Measurements from ENCODE around the gene MYO1A.
"Not testable (repeated sequence)": the region's sequence is repeated elsewhere in the genome, so short reads cannot be mapped to it uniquely, and the experiment has no call there.

DNA sequence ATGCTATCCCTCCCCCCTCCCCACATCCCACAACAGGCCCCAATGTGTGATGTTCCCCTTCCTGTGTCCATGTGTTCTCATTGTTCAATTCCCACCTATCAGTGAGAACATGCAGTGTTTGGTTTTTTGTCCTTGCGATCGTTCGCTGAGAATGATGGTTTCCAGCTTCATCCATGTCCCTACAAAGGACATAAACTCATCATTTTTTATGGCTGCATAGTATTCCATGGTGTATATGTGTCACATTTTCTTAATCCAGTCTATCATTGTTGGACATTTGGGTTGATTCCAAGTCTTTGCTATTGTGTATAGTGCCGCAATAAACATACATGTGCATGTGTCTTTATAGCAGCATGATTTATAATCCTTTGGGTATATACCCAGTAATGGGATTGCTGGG, 3.2 kb upstream of the MYO1A start:
- TF ChIP-seq, protein P1, sequence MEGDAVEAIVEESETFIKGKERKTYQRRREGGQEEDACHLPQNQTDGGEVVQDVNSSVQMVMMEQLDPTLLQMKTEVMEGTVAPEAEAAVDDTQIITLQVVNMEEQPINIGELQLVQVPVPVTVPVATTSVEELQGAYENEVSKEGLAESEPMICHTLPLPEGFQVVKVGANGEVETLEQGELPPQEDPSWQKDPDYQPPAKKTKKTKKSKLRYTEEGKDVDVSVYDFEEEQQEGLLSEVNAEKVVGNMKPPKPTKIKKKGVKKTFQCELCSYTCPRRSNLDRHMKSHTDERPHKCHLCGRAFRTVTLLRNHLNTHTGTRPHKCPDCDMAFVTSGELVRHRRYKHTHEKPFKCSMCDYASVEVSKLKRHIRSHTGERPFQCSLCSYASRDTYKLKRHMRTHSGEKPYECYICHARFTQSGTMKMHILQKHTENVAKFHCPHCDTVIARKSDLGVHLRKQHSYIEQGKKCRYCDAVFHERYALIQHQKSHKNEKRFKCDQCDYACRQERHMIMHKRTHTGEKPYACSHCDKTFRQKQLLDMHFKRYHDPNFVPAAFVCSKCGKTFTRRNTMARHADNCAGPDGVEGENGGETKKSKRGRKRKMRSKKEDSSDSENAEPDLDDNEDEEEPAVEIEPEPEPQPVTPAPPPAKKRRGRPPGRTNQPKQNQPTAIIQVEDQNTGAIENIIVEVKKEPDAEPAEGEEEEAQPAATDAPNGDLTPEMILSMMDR (IDR thresholded peaks at IDR 0.05; ENCODE audit: borderline replicate concordance, extremely low read depth, low read length, poor library complexity, severe bottlenecking) = not testable (repeated sequence)
- TF ChIP-seq EZH2 (IDR thresholded peaks at IDR 0.05; ENCODE audit: borderline replicate concordance, low read depth, low read length, severe bottlenecking) = not testable (repeated sequence)

Measured in DND-41 (cell line).